NCI-H510A treated with DMSO at 0.1 percent for 48 hours (cell line): ENCODE measurements around the gene CACNA1C.

ENCODE experiments used
- DNase-seq: peaks from one replicate; lab custom pipeline; 2025; lab: John Stamatoyannopoulos, UW

Gene CACNA1C

GRCh38 chr12:2520722-2521246 lies 468.0 kb downstream of the CACNA1C start:
- no peak for DNase-seq

DNA sequence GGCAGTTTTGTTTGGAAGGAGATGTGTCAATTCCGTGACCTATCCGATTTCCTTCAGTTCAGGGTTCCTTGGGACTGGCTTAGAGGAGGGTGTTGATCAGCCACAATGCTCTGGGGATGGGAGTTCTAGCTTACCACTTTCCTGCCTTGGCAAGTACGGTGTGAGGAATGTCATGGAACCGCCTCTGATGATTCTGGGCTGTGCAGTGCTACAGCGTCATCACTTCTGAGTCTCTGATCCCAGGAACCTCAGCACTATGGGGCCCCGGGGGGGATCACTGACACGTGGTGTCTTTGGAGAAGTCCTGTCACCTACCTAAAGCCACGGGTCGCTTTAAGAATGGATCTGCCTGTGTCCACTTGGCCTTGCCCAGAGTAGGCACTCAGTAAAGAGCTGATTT lies 470.5 kb downstream of the CACNA1C start:
- DNase-seq: no peak

DNA sequence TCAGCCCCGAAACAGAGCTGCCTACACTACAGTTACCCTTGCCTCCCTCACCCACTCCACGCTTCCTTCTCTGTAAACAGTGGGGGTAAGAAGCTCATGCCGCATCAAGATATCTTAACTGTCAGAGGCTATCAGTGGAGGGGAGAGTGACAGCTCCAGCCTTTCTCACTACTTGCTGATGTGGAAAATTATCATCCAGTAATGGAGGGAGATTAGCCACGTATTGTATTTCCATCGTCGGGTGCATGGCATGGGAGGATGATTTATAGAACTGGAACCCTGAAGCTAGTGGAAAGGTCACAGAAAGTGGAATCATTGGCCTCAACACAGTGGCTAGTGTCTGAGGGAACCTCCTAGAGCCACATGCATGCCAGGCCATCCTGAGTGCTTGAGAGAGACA lies 471.1 kb downstream of the CACNA1C start:
- DNase-seq: no peak

- DNase-seq: no peak
These were observed 473.6 kb downstream of the CACNA1C start for GRCh38 chr12:2526371-2526770.

DNA sequence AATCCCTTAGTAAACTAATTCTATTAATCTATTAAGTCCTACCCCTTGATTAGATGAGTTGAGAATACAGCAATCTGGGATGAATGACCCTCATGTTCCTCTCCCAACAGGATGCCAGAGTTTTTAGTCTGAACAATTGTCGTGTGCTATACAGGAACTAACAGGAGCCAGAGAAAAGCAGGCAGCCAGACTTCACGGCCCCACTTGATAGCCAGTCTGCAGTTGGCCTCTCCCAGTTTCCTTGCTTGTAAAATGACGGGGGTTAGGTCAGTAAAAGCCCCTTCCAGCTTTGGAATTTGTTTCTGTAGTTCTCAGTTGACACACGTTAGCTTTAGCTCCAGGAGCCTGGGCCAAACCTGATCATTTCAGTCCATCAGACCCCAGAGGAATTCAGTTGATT lies 475.2 kb downstream of the CACNA1C start:
- no peak for DNase-seq

DNA sequence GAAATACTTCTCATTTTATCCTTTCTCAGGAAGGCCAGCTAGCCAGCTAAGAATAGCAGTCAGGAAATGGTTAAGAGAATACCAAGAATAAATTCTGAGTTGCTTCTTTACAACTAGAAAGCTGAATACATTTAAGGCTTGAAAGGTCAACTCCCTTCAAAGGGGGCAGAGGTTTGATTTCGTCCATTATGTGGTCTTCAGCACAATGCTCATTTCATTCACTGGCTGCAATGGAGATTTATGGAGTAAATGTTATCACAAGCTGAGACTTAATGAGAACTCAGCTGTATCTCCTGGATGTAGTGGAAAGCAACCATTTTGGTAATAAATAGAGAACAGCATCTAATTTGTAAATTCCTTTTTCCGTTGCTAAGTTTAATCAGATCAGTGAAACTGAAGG lies 477.0 kb downstream of the CACNA1C start:
- no peak for DNase-seq

- DNase-seq: no peak
These were observed 478.6 kb downstream of the CACNA1C start for GRCh38 chr12:2531371-2531770.

DNA sequence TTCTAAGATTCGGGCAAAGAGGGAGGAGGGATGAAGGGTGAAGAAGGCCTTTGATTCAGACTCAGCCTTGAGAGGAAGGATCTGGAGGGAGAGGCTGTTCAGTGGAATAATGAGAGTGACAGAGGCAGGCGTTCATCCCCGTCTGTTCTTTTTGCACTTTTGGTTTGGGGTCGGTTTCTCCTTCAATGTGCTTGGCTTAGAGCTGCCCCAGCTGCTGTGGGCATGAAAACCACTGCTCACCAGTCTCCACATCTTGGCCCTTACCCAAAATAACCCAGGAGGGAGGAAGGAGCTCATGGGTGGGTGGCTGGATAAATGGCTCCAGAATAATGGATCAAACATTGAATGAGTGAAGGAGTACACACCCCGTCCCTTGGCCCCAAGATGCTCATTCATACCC lies 480.2 kb downstream of the CACNA1C start:
- no peak for DNase-seq

DNA sequence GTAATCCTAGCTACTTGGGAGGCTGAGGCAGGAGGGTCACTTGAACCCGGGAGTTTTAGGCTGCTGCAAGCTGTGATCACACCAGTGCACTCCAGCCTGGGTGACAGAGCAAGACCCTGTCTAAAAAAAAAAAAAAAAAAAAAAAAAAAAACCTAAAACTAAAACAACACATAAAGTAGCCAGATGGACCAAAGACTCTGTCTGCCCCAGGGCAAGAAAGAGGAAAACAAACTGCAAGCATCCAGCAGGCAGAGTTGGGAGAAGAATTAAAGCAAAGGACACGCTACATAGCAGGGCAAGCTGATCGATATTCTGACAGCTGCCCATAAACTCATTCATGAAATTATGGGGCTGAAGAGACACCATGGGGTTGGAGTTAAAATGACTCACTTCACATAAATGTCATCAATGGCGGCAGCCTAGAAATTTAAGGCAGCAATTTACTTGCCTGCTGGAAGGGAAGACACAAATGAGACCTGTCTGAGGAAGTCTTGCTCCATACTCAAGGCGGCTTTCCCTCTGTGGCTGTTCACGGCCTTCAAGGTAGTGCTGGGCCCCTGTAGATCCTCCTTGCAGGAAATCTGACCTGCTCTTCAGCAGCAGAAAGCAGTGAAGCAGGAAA lies 482.9 kb downstream of the CACNA1C start:
- DNase-seq: no peak

- no peak for DNase-seq
These were observed 483.9 kb downstream of the CACNA1C start for GRCh38 chr12:2536724-2537123.

- no peak for DNase-seq
These were observed 485.2 kb downstream of the CACNA1C start for GRCh38 chr12:2537868-2538541.

- no peak for DNase-seq
These were observed 487.2 kb downstream of the CACNA1C start for GRCh38 chr12:2539938-2540337.

DNA sequence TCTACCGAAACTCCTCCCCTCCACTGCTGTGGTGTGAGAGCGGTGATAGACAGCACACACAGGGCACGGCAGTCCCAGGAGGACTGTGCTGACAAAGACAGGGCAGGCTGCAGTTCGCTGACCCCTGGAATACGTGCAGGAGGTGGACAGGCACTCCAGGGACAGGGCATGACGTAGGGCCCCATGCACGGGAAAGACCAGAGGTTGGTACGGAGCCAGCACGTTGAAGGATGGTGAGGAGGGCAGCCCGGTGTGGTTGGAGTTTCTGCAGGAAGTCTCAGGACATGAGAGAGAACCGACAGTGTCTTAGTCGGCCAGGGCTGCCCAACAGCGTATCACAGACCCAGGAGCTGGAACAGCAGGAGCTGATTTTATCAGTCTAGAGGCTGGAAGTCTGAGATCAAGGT lies 487.8 kb downstream of the CACNA1C start:
- no peak for DNase-seq

- no peak for DNase-seq
These were observed 488.9 kb downstream of the CACNA1C start for GRCh38 chr12:2541631-2542204.

GRCh38 chr12:2543801-2544200 lies 491.0 kb downstream of the CACNA1C start:
- DNase-seq: no peak

DNA sequence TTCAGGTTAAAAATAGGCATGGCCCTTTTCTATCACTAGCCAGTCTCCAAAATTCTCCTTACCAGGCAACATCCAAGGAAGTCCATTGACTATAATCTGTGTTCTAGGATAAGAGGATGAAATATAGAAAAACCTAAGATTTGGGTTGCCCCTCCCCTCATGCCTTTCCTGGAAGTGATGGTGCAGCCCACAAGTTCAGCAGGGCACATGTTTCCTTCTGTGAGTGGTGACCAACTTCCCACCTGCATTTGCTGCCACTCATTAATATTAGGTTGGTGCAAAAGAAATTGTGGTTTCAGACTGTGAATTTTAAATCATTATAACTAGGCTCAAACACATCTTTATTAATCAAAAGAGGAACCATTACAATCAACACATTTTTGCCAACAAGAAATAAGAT lies 491.4 kb downstream of the CACNA1C start:
- DNase-seq: no peak

- no peak for DNase-seq
These were observed 494.7 kb downstream of the CACNA1C start for GRCh38 chr12:2547273-2548044.

DNA sequence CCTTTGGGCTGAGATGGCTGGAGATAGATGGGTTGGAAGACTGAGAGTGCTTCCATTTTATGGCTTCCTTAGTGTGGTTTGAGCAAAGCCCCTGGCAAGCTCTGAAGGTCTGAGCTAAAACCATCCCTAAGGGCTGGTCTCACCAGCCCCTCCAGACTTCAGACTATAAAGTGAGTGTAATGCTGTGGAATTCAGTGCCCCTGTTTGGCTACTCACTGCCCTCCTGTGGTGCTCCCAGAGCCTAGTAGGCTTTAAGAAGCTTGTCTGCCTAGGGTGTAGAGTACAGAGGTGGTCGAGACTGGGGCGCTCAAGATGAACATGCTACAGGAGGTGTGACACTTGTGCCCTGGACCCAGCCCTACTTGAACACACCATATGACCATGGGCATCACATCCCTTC lies 495.3 kb downstream of the CACNA1C start:
- DNase-seq: no peak

- peak; percentile 8 for DNase-seq
These were observed 498.0 kb downstream of the CACNA1C start for GRCh38 chr12:2550561-2551411.

- DNase-seq: no peak
These were observed 498.7 kb downstream of the CACNA1C start for GRCh38 chr12:2551412-2551900.

- peak; percentile 31 for DNase-seq
These were observed 499.4 kb downstream of the CACNA1C start for GRCh38 chr12:2552000-2552756.
